Body of pancreas (tissue), 4 donors: ENCODE results near the gene HEATR3.

Experiments used
- CTCF ChIP-seq, 7 experiments: fragments of 450-650 bp in 4 of 7; fragments of 200-600 bp in 3 of 7; sonication (generic) in 3 of 7; IDR thresholded peaks; one replicate each; pipeline ENCODE4 v1.5.1; 2016 to 2019; ENCODE audit warnings: antibody characterized with exemption in 7 of 7
- POLR2A ChIP-seq, 3 donors: fragments of 450-650 bp; IDR thresholded peaks; one replicate each; pipeline ENCODE4 v1.6.1; 2016; ENCODE audit warnings: antibody characterized with exemption in 3 of 3, mild to moderate bottlenecking in 2 of 3

- TF ChIP-seq CTCF (IDR thresholded peaks at IDR 0.05) (no peak), POLR2A (IDR thresholded peaks at IDR 0.05) (no peak)
Measured at GRCh38 chr16:50050802-50051201, 15.0 kb upstream of the HEATR3 start.
